ENCODE data around the gene EPHA2.

The EPHA2 gene

DNA sequence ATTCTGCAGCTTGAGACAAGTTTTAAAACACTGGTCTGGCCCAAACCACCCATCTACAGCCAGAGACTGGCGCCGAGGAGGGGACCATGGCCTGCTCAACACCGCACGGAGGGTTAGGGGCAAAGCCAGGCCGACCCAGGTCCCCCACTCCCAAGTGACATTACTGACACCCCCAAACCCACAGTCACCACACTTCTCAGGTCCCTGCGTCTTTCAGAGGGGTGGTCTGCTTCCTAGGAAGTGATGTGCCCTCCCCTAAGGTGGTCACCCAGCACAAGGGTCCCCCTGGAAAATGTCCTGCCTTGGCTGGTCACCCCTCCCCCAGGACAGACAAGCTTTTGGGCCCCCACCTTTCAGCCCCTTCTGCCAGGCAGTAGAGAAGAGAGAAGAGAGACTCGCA is 20.8 kb upstream of the EPHA2 start:
- DNase-seq (ENCODE audit: low read depth) = no peak
- TF ChIP-seq, protein P1, sequence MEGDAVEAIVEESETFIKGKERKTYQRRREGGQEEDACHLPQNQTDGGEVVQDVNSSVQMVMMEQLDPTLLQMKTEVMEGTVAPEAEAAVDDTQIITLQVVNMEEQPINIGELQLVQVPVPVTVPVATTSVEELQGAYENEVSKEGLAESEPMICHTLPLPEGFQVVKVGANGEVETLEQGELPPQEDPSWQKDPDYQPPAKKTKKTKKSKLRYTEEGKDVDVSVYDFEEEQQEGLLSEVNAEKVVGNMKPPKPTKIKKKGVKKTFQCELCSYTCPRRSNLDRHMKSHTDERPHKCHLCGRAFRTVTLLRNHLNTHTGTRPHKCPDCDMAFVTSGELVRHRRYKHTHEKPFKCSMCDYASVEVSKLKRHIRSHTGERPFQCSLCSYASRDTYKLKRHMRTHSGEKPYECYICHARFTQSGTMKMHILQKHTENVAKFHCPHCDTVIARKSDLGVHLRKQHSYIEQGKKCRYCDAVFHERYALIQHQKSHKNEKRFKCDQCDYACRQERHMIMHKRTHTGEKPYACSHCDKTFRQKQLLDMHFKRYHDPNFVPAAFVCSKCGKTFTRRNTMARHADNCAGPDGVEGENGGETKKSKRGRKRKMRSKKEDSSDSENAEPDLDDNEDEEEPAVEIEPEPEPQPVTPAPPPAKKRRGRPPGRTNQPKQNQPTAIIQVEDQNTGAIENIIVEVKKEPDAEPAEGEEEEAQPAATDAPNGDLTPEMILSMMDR (conservative IDR thresholded peaks at IDR 0.05; ENCODE audit: control insufficient read depth, insufficient read depth, low read depth, low read length) = no peak
- H3K4me3 ChIP-seq (ENCODE audit: control insufficient read depth, low read depth, low read length) = no peak overlapping the region

DNA sequence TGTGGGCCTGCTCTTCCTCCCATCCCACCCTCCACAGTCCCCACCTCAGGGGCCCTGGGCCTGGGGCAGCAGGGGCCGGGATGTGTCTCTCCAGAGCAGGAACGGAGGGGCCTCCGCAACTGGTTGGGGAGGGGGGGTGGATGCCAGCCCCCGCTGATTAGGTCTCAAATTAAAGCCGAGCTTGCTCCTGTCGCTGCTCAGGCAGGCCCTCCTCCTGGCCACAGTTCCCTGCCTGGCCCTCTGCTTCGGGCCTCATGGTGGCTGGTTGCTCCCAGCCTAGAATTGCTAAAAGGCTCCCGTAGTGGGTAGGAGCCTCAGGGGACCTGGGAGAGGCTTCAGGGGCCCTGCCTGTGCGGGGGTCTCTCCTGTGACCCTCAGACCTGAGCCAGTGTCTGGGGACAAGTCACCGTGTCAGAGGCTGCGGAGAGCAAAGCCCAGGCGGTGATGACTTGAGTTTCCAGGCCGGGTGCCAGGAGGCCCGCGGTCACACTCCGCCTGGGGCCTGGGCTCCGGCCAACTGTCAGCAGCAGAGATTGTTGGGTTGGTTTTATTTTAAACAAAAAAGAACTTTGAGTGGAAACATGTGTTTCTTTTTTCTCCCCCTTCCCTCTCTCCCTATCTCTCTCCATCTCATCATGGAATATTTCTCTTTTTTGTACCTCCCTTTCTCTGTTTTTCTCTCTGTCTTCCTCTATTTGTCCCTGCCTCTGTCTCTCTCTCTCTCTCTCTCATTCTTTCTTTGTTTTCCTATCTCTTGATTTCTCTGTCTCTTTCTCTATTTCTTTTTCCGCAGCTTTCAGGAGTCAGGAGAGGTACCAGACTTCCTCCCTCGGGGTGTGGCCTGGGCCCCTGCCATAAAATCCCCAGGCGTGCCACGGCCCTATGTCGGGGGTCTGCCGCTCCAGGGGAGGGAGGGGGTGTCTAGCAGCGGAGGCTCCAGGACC is 20.0 kb upstream of the EPHA2 start:
- no peak overlapping the region for H3K4me3 ChIP-seq (ENCODE audit: control insufficient read depth, low read depth, low read length)
- TF ChIP-seq, protein P1 (conservative IDR thresholded peaks at IDR 0.05; ENCODE audit: control insufficient read depth, insufficient read depth, low read depth, low read length) = no peak
- peak; percentile 89 for DNase-seq (ENCODE audit: low read depth)

DNA sequence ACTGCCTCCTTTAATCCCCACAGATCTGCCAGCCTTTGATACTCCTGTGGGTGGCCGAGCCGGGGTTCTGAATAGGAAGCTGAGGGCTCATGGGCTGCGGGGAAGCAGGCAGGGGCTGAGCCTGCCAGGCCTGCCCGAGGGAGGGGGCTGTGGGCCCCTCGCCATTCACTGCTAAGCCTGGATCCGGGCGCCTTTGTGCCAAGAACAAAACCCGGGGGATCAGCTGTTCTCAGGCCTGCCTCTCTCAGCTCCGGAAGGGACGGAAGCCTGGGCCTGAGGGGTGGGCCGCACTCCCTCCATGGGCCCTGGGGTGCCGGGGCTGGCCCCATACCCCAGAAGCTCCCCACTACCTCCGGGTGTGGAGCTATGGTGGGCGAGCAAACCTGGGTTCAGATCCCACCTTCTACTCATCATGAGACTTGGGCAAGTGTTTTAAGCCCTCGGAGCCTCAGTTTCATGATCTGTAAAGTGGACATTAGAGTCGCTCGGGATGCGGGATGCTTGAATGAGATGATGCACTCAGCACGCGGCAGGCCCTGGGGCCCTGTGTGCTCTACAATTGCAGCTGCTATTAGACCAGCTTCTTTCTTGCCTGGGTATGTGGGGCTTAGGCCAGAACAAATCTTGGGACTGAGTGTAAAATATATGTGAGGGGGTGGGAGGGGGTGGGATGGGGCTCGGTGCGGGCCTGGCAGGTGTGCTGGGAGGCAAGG is 19.2 kb upstream of the EPHA2 start:
- no peak for DNase-seq (ENCODE audit: low read depth)
- TF ChIP-seq, protein P1 (conservative IDR thresholded peaks at IDR 0.05; ENCODE audit: control insufficient read depth, insufficient read depth, low read depth, low read length) = no peak
- no peak overlapping the region for H3K4me3 ChIP-seq (ENCODE audit: control insufficient read depth, low read depth, low read length)

DNA sequence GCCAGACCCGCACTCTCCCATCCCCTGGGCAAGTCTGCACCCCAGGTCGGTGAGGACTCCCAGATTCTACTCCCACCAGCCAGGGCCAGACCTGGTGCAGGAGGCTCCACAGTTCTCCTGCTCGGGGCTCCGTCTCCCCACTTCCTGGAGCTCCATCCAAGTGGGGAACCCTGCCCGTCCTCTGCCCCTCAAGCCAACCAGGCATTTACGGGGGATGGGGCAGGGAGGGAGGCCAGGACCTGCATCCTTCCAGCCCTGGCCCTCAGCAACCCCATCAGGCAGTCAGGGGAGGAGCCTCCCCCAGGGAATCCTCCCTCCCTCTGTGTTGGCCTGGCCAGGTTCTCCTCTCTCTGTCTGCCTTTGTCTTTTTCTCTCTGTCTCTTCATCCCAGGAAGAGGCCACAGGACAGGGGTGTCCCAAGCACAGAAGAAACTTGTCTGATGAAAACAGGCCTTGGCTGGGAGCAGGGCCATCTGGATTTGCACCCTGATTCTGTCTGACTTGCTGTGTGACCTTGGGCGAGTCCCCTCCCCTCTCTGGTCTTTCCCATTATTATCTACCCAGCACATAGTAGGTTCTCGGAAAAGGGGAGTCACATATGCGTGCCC is 18.5 kb upstream of the EPHA2 start:
- TF ChIP-seq, protein P1 (conservative IDR thresholded peaks at IDR 0.05; ENCODE audit: control insufficient read depth, insufficient read depth, low read depth, low read length) = no peak
- DNase-seq (ENCODE audit: low read depth) = no peak
- H3K4me3 ChIP-seq (ENCODE audit: control insufficient read depth, low read depth, low read length) = no peak overlapping the region

DNA sequence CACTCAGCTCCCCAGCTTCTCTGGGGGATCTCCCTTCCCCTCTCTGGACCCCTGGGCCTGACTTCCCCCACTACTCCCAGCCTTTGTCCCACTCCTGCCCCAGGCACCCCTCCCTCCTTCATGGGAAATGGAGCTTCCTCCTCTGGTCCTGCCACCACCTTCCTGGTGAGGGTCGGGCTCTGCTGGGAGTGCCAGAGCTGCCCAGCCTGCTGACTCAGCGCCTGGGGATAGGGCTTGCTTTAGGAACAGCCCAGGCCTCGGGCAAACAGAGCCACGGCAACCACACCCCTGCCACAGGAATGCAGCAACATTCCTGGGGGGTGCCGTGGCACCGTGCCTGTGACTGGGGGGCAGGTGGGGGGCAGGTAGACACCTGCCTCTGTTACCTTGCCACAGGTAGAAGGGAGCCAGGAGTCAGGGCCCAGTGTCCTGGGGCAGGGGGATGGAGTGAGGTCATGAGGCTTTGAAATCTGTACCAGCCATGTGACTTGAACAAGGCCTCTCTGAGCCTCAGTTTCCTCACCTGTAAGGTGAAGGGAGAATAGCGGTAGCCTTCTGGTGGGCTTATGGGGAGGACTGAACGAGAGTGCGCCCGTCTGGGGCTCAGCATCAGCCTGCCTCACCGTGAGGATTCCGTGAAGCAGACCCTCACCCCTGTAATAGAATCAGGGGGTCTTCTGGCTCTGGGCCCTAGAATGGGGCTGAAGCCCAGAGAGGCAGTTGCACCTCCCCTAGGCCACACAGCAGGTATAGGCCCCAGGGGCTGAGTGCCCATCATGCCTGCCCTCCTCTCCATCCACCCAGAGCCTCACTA is 17.8 kb upstream of the EPHA2 start:
- no peak overlapping the region for H3K4me3 ChIP-seq (ENCODE audit: control insufficient read depth, low read depth, low read length)

More for the DNA sequence above, 17.8 kb upstream of the EPHA2 start:
- TF ChIP-seq, protein P1 (conservative IDR thresholded peaks at IDR 0.05; ENCODE audit: control insufficient read depth, insufficient read depth, low read depth, low read length) = no peak
- DNase-seq (ENCODE audit: low read depth) = no peak

Data from fibroblast of mammary gland (primary cell).